HCEC 1CT (cell line): ENCODE measurements around the gene GATA6.

Source experiments
- DNase-seq: peaks from one replicate; pipeline ENCODE4 v3.0.0-alpha.2; 2017

Gene GATA6

DNA sequence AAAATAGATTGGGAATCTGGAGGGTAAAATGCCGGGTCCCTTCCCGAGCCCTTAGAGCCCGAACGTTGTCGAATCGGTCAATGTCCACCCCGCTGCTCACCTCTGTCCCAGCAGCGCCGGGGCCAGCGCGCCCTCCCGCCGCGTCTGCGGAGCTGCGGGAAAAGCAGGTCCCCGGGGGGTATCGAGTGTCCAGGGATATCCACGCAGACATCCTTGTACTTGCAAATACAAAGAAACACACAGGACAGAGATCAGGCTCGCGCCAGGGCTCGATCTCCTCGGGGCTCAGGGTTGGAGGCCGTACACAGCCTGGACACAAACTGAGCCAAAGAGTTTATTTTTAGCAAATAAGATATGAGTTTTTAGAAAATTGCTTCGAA is 2.3 kb upstream of the GATA6 start:
- no peak for DNase-seq

DNA sequence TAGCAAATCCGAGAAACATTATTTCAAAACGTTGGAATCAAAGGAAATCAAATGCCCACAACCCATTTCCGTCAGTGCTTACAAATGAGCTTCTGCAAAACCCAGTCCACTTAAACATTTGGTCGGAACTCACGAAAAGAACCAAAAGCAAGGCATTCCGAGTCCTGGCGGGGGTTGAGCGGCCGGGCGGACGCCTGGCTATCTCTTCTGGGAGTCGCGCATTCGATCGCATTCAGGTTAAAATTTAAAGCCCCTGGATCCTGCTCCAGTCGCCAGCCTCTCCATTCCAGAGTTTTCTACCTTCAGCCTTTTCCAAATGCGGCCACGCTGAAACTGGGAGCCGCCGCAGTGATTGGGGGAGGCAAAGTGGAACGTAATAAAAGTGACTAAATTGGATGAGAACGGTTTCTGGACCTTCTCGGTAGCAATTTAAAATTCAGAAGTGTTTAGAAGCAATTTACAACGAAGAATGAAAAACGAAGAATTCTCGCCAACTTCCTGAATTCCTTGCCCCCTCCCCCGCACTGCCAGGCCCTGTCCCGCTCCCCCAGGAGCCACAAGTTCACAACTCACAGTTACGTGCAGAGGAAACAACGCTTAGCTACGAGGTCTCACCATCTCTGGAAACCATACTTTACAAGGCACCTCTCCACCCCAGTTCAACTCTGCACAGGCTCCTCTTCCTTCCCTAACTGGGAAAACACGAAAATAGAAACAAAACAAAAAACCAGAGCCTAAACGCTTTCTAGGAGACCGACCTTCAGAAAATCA is 1.7 kb upstream of the GATA6 start:
- peak; percentile 23 for DNase-seq

DNA sequence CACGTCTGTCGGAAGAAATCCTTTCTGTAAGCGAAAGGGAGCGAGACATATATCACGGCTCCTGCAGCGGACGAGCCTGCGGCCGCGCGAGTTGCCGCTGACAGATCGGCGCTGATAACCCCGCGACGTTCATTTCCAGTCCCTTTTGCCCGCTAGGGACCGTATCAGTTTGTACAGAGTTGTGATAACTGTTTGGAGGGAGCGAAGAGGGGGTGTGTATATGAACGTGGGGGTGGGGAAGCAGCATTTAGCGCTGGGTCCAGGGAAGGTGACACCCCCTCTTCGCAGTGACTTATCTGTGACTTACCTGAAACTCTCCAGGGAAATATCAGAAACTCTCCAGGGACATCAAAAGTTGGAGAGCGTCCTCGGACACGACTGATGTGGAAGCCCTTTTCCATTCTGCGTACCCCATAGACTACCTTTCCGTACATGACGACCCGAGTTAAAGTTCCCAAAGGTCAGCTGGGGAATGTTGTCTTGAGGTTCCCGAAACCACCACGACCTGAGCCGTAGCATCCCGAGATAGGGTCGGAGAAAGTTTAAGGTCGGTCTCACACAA is 948 bp upstream of the GATA6 start:
- DNase-seq, result no peak

DNA sequence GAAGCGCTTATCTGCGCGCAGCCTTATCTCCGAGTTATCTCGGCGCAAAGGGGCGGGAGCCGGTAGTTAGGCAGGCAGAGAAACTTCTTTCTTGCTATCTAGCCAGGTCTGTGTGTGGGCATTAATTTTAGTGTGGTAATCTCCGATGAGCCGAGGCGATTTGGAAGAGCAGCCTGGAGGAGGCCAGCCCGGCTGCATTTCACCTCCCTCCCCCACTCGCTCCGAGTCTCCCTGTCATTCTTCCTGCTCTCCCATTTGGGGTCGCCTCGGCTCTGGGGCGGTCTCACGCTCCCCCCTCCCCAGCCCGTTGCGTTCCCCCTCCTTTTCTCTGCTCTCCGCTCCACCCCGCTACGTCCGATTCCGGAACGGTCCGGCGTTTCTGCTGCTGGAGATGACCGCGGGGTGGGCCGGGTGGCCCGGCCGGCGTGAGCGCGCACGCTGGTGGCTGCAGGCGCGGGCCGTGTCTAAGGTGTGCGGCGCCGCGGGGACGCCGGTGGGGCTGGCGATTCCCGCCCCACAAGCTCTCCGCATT is 566 bp downstream of the GATA6 start:
- DNase-seq, result peak; percentile 35

DNA sequence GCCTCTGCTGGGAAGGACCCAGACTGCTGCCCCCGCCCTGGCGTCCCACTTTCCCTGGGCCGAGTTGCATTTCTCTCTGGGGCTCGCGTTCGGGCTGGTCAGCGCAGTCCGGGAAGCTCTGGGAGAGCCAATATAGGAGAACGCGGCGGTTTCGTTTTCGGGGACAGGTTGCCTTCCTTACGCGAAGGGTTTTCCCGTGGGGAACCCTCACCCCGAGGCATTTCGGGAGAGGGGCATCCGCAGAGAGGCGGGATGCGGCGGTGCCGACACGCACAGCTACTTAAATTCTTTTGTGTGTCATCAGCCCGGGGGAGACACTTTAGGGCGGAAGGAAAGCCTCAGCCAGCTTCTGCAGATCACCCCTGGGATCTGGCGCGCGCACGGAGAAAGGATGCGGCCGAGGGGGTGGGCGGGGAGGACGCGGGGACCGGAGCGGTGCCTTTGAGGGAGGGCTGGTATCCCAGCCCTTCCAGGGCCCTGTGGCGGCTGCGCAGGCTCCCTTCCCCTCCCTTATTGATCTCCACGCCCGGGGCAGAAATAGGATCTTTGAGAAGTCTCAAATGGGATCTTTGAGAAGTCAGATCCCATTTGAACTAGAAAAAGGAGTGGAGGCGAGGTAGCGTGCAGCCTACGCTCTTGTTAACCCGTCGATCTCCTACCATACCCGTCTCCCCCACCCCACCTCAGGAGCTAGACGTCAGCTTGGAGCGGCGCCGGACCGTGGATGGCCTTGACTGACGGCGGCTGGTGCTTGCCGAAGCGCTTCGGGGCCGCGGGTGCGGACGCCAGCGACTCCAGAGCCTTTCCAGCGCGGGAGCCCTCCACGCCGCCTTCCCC is 1.2 kb downstream of the GATA6 start:
- peak; percentile 33 for DNase-seq

DNA sequence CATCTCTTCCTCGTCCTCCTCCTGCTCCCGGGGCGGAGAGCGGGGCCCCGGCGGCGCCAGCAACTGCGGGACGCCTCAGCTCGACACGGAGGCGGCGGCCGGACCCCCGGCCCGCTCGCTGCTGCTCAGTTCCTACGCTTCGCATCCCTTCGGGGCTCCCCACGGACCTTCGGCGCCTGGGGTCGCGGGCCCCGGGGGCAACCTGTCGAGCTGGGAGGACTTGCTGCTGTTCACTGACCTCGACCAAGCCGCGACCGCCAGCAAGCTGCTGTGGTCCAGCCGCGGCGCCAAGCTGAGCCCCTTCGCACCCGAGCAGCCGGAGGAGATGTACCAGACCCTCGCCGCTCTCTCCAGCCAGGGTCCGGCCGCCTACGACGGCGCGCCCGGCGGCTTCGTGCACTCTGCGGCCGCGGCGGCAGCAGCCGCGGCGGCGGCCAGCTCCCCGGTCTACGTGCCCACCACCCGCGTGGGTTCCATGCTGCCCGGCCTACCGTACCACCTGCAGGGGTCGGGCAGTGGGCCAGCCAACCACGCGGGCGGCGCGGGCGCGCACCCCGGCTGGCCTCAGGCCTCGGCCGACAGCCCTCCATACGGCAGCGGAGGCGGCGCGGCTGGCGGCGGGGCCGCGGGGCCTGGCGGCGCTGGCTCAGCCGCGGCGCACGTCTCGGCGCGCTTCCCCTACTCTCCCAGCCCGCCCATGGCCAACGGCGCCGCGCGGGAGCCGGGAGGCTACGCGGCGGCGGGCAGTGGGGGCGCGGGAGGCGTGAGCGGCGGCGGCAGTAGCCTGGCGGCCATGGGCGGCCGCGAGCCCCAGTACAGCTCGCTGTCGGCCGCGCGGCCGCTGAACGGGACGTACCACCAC is 2.1 kb downstream of the GATA6 start:
- DNase-seq, result no peak

DNA sequence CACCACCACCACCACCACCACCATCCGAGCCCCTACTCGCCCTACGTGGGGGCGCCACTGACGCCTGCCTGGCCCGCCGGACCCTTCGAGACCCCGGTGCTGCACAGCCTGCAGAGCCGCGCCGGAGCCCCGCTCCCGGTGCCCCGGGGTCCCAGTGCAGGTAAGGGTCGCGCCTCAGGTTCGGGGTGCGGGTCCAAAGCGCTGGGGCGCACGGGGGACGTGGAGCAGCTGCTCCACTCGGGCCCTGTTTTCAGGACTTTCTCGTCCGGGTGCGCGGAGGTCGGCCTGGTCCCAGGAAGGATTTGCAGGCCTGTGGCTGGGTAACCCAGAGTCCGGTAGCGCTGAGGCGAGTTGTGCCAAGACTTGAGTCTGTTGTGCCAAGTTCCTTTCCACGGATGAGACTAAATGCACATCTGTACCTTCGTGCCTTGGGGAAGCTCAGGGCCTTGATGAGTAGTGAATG is 2.8 kb downstream of the GATA6 start:
- DNase-seq, result no peak

DNA sequence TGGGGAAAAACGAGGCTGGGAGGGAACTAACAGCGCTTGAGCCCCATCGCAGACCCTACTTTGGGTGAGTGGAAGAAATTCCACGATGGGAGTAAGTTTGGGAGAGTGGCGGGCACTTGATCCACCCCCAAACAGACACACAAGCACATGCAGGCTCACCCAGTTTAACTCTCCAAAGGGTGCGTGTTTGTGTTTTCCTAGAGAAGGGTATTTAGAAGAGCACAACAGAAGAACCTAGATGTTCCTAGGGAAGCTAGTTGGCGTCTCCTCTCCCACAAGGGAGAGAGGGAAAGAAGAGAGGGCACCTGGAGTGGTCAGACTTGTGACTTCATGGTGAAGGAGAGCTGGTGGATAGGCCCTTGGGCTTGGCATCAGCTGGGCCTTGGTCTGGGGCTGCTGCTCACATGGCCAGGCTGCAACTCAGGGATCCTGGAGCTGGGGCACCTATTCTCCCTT is 3.2 kb downstream of the GATA6 start:
- DNase-seq, result no peak

DNA sequence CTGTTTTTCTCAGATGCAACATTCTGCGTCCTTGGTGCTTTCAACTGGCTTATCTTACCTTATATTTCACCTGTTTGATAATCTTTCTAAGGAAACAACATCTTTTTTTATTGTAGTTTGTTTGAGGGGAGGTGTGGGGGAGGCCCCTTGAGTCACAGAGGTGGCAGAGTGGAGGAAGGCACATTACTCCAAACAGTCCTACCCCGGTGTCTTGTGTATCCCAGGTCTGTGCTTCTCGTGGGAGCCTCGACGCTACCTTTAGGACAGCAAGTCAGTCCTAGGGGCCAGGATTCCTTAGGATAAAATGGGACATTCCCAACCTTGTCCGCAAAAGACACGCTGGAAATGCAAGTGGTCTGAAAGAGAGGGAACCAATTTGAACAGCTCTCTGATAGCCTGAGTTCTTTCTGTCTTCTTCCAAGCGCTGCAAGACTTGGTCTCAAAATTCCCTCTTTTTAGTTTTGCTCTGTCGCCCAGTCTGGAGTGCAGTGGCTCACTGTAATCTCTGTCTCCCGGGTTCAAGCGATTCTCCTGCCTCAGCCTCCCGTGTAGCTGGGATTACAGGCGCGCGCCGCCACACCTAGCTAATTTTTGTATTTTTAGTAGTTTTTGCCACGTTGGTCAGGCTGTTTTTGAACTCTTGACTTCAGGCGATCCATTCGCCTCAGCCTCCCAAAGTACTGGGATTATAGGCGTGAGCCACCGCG is 4.0 kb downstream of the GATA6 start:
- DNase-seq, result no peak

DNA sequence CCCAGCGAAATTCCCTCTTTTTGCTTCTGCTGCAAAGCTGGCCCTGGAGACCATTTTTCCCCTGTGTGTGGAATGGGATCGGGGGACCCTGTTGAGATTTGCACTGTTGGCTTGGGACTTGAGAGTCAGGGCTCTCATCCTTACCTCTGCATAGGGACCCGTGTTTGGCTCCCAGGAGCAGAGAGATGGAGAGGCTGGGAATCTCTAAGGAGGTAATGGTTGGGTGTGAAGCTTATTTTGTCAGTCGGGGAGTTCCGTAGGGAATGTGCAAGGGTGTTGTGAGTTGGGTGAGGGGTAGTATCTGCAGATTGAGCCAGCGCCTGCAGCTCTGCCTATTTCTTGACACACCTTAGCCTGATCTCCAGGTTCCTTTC is 4.5 kb downstream of the GATA6 start:
- DNase-seq, result no peak

DNA sequence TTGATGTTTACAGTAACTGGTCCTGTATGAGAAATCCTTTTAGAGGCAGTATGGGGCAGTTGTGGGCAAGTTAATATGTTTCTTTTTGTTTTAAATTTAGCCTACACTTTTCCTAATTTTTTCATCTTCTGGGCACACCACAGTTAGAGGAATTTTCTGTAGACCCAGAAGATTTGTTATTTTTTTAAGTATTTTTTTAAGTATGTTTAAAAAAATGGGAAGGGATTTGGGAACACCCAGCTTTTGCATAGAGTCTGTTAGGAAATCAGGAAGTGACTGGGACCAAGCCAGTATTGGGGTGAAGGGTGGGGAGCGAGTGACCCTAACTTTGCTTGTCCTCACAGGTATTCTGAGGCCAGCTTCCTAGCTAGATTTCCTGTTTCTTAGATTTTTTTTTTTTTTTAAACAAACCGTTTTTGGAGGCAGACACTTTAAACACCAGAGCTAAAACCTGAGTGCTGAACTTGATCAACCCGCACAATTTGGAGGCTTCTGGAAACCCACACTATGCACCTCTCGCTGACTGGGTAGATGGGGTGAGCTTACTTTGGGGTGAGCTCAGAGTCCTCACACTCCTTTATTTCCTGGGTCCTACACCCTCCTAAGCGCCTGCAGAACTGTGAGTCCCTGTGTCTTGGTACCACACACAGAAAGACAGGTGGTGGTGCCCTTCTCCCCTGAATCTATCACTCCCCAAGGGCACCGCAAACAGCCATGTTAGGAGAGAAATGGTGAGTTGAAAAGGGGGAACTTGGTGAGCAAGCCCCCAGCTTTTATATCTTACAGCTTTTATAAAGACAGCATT is 5.2 kb downstream of the GATA6 start:
- no peak for DNase-seq

DNA sequence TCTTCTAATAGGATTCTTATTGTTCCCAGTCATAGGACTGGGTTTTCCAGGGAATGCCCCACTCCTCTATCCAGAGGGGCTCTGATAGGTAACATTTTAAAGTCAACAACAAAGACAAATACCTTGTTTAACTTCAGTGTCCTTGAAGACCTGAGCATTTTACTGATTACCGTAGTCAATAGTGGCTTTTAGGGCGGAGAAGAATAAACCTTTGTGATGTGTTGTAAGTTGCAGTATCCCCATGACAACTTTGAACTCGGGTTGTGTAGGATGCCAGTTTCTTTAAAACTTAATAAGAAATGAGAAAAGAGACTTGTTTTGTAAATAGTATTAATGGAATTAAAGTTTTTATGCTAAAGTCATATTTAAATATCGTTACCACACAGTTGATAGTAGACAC is 6.0 kb downstream of the GATA6 start:
- DNase-seq, result no peak

DNA sequence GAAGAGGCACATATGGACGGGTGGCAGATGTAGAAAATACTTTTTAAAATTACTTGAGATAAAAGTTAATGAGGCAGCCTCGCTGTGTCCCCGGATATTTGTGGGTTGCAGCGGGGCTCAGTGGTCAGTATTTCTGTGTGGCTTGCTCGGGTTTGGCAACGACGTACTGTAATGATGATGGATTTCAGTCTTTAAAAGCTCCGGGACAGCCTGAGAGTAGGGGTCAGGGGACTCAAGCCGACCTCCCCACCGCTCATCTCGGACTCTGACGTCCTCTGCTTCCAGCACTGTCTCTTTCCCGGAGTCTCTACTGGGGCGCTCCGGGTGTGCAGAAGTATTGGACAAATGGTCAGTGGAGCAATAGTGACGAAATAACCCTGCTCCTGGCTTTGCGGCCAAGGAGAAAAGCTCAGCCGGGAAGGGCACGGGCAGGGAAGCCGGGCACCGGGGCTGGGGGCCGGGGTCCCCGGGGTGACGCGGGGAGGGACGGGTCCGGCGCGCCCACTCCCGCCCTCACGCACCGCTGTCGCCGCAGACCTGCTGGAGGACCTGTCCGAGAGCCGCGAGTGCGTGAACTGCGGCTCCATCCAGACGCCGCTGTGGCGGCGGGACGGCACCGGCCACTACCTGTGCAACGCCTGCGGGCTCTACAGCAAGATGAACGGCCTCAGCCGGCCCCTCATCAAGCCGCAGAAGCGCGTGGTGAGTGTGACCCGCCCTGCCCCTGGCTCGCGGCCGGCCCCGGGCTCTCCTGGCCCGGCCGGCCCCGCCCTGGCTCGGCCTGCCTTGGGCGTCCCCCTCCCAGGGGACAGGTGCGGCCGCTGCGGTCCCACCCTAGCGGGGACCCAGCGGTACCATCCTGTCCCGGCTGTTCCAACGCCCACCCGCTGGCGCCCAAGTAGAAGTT is 7.3 kb downstream of the GATA6 start:
- DNase-seq, result no peak

DNA sequence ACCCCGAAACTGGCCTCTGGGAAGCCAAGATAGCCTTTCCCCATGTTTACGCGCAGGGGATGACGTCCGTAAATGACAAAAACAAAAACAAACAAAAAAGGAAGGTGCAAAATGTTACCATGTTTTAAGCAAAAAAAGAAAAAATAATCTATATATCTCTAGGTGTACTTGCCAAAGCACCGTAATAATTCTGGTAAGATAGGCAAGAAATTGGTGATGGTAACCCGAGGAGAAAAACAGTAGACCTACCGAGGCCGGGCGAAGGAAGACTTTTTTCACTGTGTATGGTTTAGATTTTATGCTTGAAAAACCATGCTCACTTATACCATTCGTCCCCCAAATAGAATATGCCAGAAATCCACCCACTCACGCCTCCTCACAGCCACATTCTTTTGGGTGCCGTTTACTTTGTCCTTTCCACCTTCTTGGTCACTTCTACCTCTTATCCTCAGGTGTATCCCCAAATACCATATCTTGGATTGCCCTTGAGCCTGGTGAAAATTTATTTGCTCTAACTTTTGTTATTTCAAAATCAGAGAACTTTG is 8.0 kb downstream of the GATA6 start:
- DNase-seq, result no peak

DNA sequence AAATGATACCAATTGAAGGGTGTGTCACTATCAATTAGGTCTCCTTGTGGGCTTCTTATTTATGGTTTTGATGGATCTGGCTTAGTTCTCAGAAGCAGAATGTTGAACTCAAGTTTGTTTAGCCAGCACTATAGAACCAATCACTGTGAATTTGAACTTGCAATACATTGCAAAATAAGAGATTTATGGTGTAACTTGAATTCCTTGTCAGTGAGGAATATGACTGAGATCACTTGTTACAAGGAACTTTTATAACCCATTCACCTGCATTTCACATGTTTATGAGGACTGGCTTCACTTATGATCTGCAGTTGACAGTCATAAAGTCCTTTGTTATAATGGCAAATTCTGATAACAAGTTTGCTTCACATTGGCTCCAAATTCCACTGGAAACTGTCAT is 9.8 kb downstream of the GATA6 start:
- DNase-seq, result no peak

DNA sequence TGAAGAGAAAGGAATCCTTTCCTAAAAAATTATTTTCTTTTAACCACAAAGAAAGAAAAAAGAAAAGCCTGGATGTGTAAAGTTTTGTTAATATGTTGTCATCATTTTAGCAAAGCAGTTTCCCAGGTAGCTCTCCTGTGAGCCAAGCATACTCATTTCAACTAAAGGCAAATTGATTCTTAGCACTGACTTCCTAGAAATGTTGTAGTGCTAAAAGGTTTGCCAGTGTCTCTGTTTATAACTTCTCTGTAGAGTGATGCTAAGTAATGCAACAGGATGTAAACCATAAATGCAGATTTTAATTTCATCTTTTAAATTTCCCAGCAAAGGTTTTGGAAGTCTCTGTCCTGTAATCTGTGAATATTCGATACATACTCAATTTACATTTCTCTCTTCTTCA is 10.2 kb downstream of the GATA6 start:
- no peak for DNase-seq

DNA sequence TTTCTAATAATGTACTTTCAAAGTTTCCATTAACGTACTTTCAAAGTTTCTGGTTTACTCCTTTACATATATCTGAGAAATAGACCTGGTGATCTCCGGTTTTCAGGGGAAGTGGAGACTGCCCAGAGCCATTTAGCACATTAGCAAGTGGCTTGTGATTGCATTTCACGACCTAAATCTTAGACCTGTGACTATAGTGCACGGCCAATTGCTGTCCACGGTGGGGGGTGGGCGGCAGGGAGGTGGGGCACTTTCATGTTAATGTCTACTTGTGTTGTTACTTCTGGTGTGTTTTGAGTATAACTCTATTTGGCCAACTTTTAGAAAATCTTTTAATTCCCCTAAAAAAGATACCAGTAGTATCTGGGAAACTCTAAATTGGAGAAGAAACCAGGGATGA is 11.3 kb downstream of the GATA6 start:
- no peak for DNase-seq

DNA sequence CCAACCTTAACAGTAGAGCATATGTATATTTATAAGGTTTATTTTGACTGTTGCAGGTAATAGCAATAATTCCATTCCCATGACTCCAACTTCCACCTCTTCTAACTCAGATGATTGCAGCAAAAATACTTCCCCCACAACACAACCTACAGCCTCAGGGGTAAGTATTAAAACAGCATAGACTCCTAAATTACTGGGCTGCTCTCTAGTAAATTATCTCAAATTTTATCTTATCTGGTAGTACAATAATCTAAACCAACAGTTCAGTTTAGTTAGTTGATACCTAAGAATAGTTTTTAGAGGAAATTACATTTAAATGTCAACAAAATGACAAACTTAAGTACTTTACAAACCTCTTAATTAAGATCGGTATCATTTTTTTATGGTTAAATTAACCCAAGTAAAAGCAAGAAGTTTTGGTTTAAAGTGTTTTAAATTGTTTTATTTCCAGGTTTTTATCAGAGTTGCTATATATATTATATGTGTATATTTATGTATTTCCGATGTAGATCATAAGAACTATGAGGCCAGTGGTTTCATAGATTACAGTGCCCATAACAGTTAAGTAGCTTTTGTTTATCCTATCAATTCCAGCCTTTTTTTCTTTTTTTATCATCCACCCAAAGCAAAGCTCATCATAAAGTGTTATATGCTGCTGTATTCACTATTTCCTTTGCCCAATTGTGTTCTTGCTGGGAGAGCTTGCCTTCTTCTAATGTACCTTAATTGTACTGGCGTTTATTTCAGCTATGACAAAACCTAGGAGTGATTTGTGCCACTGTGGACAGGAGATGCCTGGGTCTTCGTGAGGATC is 13.7 kb downstream of the GATA6 start:
- no peak for DNase-seq

DNA sequence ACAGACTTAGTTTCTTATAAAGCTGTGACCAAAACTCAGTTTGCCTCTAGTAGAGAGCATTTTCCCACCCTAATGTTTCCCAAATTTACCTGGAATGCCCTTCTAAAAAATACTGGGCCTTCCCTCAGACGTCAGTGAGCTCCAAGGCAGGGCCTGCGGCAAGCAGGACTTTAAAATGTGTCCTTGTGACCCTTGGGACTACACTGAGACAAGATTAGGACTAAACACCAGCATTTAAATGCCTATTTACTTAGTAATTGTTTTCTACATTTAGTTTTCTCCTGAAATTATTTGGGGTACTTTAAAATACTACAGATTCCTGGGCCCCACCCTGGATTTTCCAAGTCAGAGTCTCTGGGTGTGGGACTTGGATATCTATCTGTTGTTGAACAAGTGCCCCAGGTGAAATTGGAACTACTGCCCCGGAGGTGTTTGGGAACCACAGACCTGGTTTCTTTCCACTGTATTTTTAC is 14.3 kb downstream of the GATA6 start:
- no peak for DNase-seq
